Measurements from ENCODE around the gene HSH2D.

GRCh38 chr19:16148443-16149229 is 5.2 kb downstream of the HSH2D start:
- TF ChIP-seq CTCF (IDR thresholded peaks at IDR 0.05; ENCODE audit: insufficient read depth, low read depth, low read length) (no peak), EZH2 (IDR thresholded peaks at IDR 0.05; ENCODE audit: insufficient read depth, low read length) (no peak)

Data from astrocyte (in vitro differentiated cells and primary cell).